Trophoblast cell (in vitro differentiated cells and primary cell): ENCODE results near the gene SMYD3.

Experiments
- DNase-seq, 2 donors: peaks; one replicate each; pipeline ENCODE4 v3.0.0-alpha.2; 2016
- H2AFZ ChIP-seq: 2 replicates; pipeline ENCODE4 v1.6.1; 2013; ENCODE audit warnings: low read length, moderate library complexity, mild to moderate bottlenecking; ENCODE audit not compliant: insufficient read depth, poor library complexity
- H2AK5ac ChIP-seq: 2 replicates; pipeline ENCODE4 v1.6.1; 2013; ENCODE audit warnings: mild to moderate bottlenecking, low read length
- H2BK120ac ChIP-seq: 2 replicates; pipeline ENCODE4 v1.6.1; 2013; ENCODE audit warnings: low read length, mild to moderate bottlenecking, moderate library complexity; ENCODE audit not compliant: insufficient read depth, poor library complexity
- H2BK12ac ChIP-seq: 2 replicates; pipeline ENCODE4 v1.6.1; 2013; ENCODE audit warnings: mild to moderate bottlenecking, low read length, moderate library complexity
- H2BK5ac ChIP-seq: 2 replicates; pipeline ENCODE4 v1.6.1; 2013; ENCODE audit warnings: low read length, low read depth, moderate library complexity, mild to moderate bottlenecking; ENCODE audit not compliant: poor library complexity
- H3K14ac ChIP-seq: 2 replicates; pipeline ENCODE4 v1.6.1; 2013; ENCODE audit warnings: mild to moderate bottlenecking, low read length
- H3K18ac ChIP-seq: 2 replicates; pipeline ENCODE4 v1.6.1; 2013; ENCODE audit warnings: mild to moderate bottlenecking, low read length
- H3K23ac ChIP-seq: 2 replicates; pipeline ENCODE4 v1.6.1; 2013; ENCODE audit warnings: low read length
- H3K27ac ChIP-seq: 2 replicates; pipeline ENCODE4 v1.5.1; 2013; ENCODE audit warnings: low read depth, mild to moderate bottlenecking, inconsistent platforms, low read length, moderate library complexity
- H3K27me3 ChIP-seq: 2 replicates; pipeline ENCODE4 v1.6.1; 2013; ENCODE audit warnings: inconsistent platforms, mild to moderate bottlenecking, low read length, moderate library complexity; ENCODE audit not compliant: insufficient read depth
- H3K36me3 ChIP-seq, 2 experiments: 1 replicate in 1 of 2; 2 replicates in 1 of 2; pipeline ENCODE4 v1.6.1; 2013; ENCODE audit warnings: low read length in 2 of 2, mild to moderate bottlenecking in 2 of 2, moderate library complexity in 1 of 2; ENCODE audit not compliant: insufficient read depth in 2 of 2, control insufficient read depth in 1 of 2
- H3K4ac ChIP-seq: 2 replicates; pipeline ENCODE4 v1.6.1; 2013; ENCODE audit warnings: low read depth, mild to moderate bottlenecking, low read length, moderate library complexity
- H3K4me1 ChIP-seq, 2 experiments: 1 replicate in 1 of 2; 2 replicates in 1 of 2; pipeline ENCODE4 v1.6.1; 2013; ENCODE audit warnings: low read length in 2 of 2, mild to moderate bottlenecking in 2 of 2, moderate library complexity in 1 of 2; ENCODE audit not compliant: insufficient read depth in 2 of 2, control insufficient read depth in 1 of 2
- H3K4me2 ChIP-seq: 2 replicates; pipeline ENCODE4 v1.6.1; 2013; ENCODE audit warnings: inconsistent platforms, mild to moderate bottlenecking, low read length, moderate library complexity
- H3K4me3 ChIP-seq: 2 replicates; pipeline ENCODE4 v1.5.1; 2013; ENCODE audit warnings: mild to moderate bottlenecking, low read depth, low read length, inconsistent platforms
- H3K79me1 ChIP-seq: one replicate; pipeline ENCODE4 v1.6.1; 2013; ENCODE audit warnings: low read length
- H3K79me2 ChIP-seq: 2 replicates; pipeline ENCODE4 v1.6.1; 2013; ENCODE audit warnings: low read length, mild to moderate bottlenecking; ENCODE audit not compliant: control insufficient read depth, insufficient read depth, poor library complexity
- H3K9ac ChIP-seq: 2 replicates; pipeline ENCODE4 v1.6.1; 2013; ENCODE audit warnings: mild to moderate bottlenecking, low read length
- H3K9me3 ChIP-seq: 2 replicates; pipeline ENCODE4 v1.6.1; 2013; ENCODE audit warnings: low read depth, mild to moderate bottlenecking, control low read depth, inconsistent platforms, low read length; ENCODE audit not compliant: insufficient read depth
- H4K12ac ChIP-seq: 2 replicates; pipeline ENCODE4 v1.6.1; 2013; ENCODE audit warnings: low read depth, mild to moderate bottlenecking, low read length, moderate library complexity
- H4K8ac ChIP-seq: 2 replicates; pipeline ENCODE4 v1.6.1; 2013; ENCODE audit warnings: low read depth, mild to moderate bottlenecking, low read length, moderate library complexity
- H4K91ac ChIP-seq: one replicate; pipeline ENCODE4 v1.6.1; 2013; ENCODE audit warnings: low read depth, mild to moderate bottlenecking, low read length, moderate library complexity
- WGBS: extraction: QIAGEN DNeasy Blood & Tissue Kit; methylation state at CpG from one replicate; pipeline ENCODE4 v1.1.7; 2013; ENCODE audit warnings: missing lambda C conversion rate; ENCODE audit not compliant: insufficient read length, insufficient coverage; ENCODE audit errors: extremely low coverage; 5-methylcytosine and 5-hydroxymethylcytosine counted together

The SMYD3 gene

DNA sequence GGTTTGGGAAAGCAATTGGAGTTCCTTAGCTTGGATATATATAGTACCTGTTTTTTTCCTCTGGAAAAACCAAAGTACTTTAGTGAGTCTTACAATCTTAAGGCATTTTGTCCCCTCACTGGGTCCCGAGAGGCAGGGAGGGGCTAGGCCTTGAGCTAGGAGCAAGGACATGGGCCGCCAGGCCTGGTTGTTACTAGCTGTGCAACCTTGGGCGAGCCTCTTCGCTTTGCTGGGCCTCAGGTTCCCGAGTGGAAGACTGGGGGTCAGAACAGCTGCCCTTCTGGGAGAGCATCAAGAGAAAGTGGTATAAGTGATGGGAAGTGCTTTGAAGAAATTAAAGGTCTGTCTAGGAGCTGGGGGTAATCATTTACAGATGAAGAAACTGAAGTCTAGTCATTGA lies 799.1 kb downstream of the SMYD3 start:
- no peak overlapping the region for H3K4me3 ChIP-seq
- no peak overlapping the region for H3K9ac ChIP-seq
- H2AK5ac ChIP-seq: no peak overlapping the region
- no peak overlapping the region for H3K18ac ChIP-seq
- no peak overlapping the region for H2BK120ac ChIP-seq
- H3K23ac ChIP-seq: no peak overlapping the region
- no peaks in the 10 kb centered on the region for H3K79me2 ChIP-seq
- no peak overlapping the region for H2BK12ac ChIP-seq
- H3K36me3 ChIP-seq: peaks cover 9 to 16% of the 10 kb centered on the region in 2 experiments
- H3K4ac ChIP-seq: no peak overlapping the region
- no peak overlapping the region for H2BK5ac ChIP-seq
- H2AFZ ChIP-seq: no peak overlapping the region
- no CpG with 5 or more reads among the region's 5 CpGs for WGBS
- peaks cover 0 to 3% of the 10 kb centered on the region in 2 experiments for H3K4me1 ChIP-seq
- H3K4me2 ChIP-seq: no peak overlapping the region
- H4K12ac ChIP-seq: no peak overlapping the region
- H3K27me3 ChIP-seq: no peaks in the 10 kb centered on the region
- H3K14ac ChIP-seq: no peak overlapping the region
- no peak overlapping the region for H4K8ac ChIP-seq
- H4K91ac ChIP-seq: no peak overlapping the region
- DNase-seq: no peak
- H3K79me1 ChIP-seq: no peaks in the 10 kb centered on the region
- no peaks in the 10 kb centered on the region for H3K9me3 ChIP-seq
- no peak overlapping the region for H3K27ac ChIP-seq

- WGBS: no CpG with 5 or more reads among the region's 7 CpGs
- Histone ChIP-seq H3K27ac (no peak overlapping the region), H4K91ac (no peak overlapping the region), H3K9me3 (no peaks in the 10 kb centered on the region), H4K8ac (no peak overlapping the region), H3K36me3 (peaks cover 19 to 33% of the 10 kb centered on the region in 2 experiments), H3K9ac (no peak overlapping the region), H3K79me2 (no peaks in the 10 kb centered on the region), H3K23ac (no peak overlapping the region), H3K18ac (no peak overlapping the region), H3K14ac (no peak overlapping the region), H2AK5ac (no peak overlapping the region), H2AFZ (no peak overlapping the region), H2BK12ac (no peak overlapping the region), H3K4me3 (no peak overlapping the region), H3K79me1 (no peaks in the 10 kb centered on the region), H2BK5ac (no peak overlapping the region), H3K27me3 (no peaks in the 10 kb centered on the region), H4K12ac (no peak overlapping the region), H3K4ac (no peak overlapping the region), H3K4me1 (peaks cover 0 to 1% of the 10 kb centered on the region in 2 experiments), H3K4me2 (no peak overlapping the region), H2BK120ac (no peak overlapping the region)
- DNase-seq: no peak
Observed at GRCh38 chr1:245704765-245705164, 802.3 kb downstream of the SMYD3 start.

- H2BK12ac ChIP-seq: no peak overlapping the region
- H3K18ac ChIP-seq: no peak overlapping the region
- H3K9ac ChIP-seq: no peak overlapping the region
- H3K23ac ChIP-seq: peak overlapping the region; percentile 27
- WGBS: no CpG with 5 or more reads among the region's 6 CpGs
- H2AFZ ChIP-seq: no peak overlapping the region
- no peak overlapping the region for H3K14ac ChIP-seq
- H2BK120ac ChIP-seq: no peak overlapping the region
- H3K4me3 ChIP-seq: no peak overlapping the region
- H3K79me1 ChIP-seq: no peaks in the 10 kb centered on the region
- H3K27me3 ChIP-seq: no peaks in the 10 kb centered on the region
- no peaks in the 10 kb centered on the region for H3K4me1 ChIP-seq
- no peak overlapping the region for H2BK5ac ChIP-seq
- no peaks in the 10 kb centered on the region for H3K79me2 ChIP-seq
- H3K4ac ChIP-seq: no peak overlapping the region
- H4K8ac ChIP-seq: no peak overlapping the region
- H3K27ac ChIP-seq: no peak overlapping the region
- H3K36me3 ChIP-seq: peaks cover 22 to 33% of the 10 kb centered on the region in 2 experiments
- H4K12ac ChIP-seq: no peak overlapping the region
- no peak overlapping the region for H2AK5ac ChIP-seq
- no peak for DNase-seq
- no peaks in the 10 kb centered on the region for H3K9me3 ChIP-seq
- no peak overlapping the region for H3K4me2 ChIP-seq
- H4K91ac ChIP-seq: no peak overlapping the region
Observed at GRCh38 chr1:245704341-245704740, 802.7 kb downstream of the SMYD3 start.

DNA sequence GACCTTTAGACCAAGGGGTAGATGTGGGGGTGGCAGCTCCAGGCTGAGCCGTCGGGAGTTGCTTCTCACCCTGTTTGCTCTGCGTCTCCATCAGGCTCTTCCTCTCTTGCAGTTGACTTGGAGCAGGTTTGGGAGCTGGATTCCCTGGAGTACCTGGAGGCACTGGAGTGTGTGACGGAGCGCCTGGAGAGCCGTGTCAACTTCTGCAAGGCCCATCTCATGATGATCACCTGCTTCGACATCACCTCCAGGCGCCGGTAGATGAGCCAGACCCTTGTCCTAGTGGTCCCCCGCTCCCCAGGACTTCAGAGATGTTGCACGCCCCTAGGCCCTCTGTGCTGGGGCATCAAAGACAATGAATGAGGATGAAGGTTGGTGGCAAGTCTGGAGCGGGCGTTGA lies 804.7 kb downstream of the SMYD3 start:
- Histone ChIP-seq H2BK5ac (no peak overlapping the region), H3K14ac (no peak overlapping the region), H2BK12ac (no peak overlapping the region), H3K9me3 (peaks cover 2% of the 10 kb centered on the region), H3K4me1 (no peaks in the 10 kb centered on the region), H4K91ac (no peak overlapping the region), H3K36me3 (peaks cover 33 to 38% of the 10 kb centered on the region in 2 experiments), H3K79me1 (no peaks in the 10 kb centered on the region), H3K18ac (no peak overlapping the region), H3K27me3 (no peaks in the 10 kb centered on the region), H3K27ac (no peak overlapping the region), H3K4me2 (no peak overlapping the region), H2AK5ac (no peak overlapping the region), H3K23ac (no peak overlapping the region), H2AFZ (no peak overlapping the region), H3K4me3 (no peak overlapping the region), H4K12ac (no peak overlapping the region), H2BK120ac (no peak overlapping the region), H4K8ac (no peak overlapping the region), H3K79me2 (no peaks in the 10 kb centered on the region), H3K9ac (no peak overlapping the region), H3K4ac (no peak overlapping the region)
- whole genome bisulfite sequencing: no CpG with 5 or more reads among the region's 13 CpGs
- DNase-seq: no peak
